ENCODE results near the gene RNF150. TPM values are rescaled to one million over a fixed set of nuclear protein-coding genes. Genes with fewer than 3 reads are reported as not detected.

The RNF150 gene
- total and polyA plus RNA-seq, 2 of the 4 experiments (the other 2 are of a cell fraction): 6.2 to 18.1 TPM

DNA sequence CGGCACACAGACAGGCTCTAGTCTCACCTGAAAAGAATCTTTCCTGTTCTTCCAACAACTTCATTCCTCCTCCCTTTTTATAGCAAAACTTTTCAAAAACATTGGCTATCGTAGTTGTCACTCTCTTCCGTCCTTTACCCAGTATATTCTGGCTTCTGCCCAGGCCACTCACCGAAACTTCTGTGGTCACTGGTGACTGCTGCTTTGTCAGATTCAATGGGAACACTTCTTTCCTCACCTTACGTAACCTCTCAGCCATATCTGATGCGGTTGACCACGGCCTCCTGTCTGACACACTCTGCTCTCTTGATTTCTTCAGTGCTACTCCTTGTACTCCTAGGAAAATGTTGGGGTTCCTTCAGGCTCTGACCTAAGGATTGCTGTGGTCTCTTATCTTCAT is 9.2 kb upstream of the RNF150 start:
- in situ Hi-C loops (cut with MboI; ENCODE audit: low sequenced_read_pairs) (loop anchor here (25.0 kb wide), 1 partner anchor 780 kb away; the partner anchor contains the start of gene SCOC), dilution Hi-C loops (cut with HindIII; ENCODE audit: low sequenced_read_pairs, unreplicated experiment) (loop anchor here (25.0 kb wide), 1 partner anchor 255 kb away; no protein-coding TSS in a partner anchor), intact Hi-C loops (cut with micrococcal nuclease) (no loop called here)
- Histone ChIP-seq H2BK120ac (ENCODE audit: low read depth, low read length) (no peak overlapping the region), H3K4me2 (ENCODE audit: low read depth, low read length) (no peak overlapping the region), H2BK5ac (ENCODE audit: low read depth, low read length, poor library complexity, severe bottlenecking) (no peak overlapping the region), H3K9me3 (ENCODE audit: control insufficient read depth, insufficient read depth, low read length) (no peaks in the 10 kb centered on the region), H2BK15ac (ENCODE audit: low read depth, low read length) (no peak overlapping the region), H3K27me3 (ENCODE audit: control insufficient read depth, insufficient read depth, low read length) (no peaks in the 10 kb centered on the region; the same call in 1 of the 2 replicates), H3K4me3 (ENCODE audit: insufficient read depth, low read depth, low read length) (no peak overlapping the region), H3K9me1 (ENCODE audit: insufficient read depth, low read length) (no peaks in the 10 kb centered on the region), H2AK5ac (ENCODE audit: low read depth, low read length) (no peak overlapping the region), H3K9ac (ENCODE audit: low read depth, low read length) (no peak overlapping the region), H4K8ac (ENCODE audit: low read depth in 2 of 2, low read length in 2 of 2) (no peak overlapping the region), H3K23ac (ENCODE audit: low read depth, low read length) (no peak overlapping the region), H3K4me1 (ENCODE audit: control insufficient read depth, insufficient read depth, low read length) (no peaks in the 10 kb centered on the region), H2AFZ (replicated peaks; ENCODE audit: low read length, poor library complexity) (no peak overlapping the region), H3K56ac (ENCODE audit: extremely low read depth, insufficient read depth, low read length) (no peak overlapping the region), H3K14ac (replicated peaks; ENCODE audit: low read depth, low read length) (no peak overlapping the region), H3K27ac (ENCODE audit: insufficient read depth, low read length) (no peak overlapping the region), H4K20me1 (ENCODE audit: insufficient read depth, low read length) (no peaks in the 10 kb centered on the region), H3K4ac (ENCODE audit: low read depth, low read length) (no peak overlapping the region), H4K91ac (ENCODE audit: insufficient read depth, low read depth, low read length) (no peak overlapping the region), H2AK9ac (replicated peaks; ENCODE audit: low read depth, low read length, poor library complexity) (no peak overlapping the region), H3K18ac (ENCODE audit: low read depth, low read length) (no peak overlapping the region), H2BK20ac (ENCODE audit: low read depth, low read length) (no peak overlapping the region), H3K79me1 (ENCODE audit: low read depth in 1 of 2, low read length in 2 of 2) (no peaks in the 10 kb centered on the region), H3K36me3 (ENCODE audit: control insufficient read depth, insufficient read depth, low read length) (no peaks in the 10 kb centered on the region), H4K5ac (ENCODE audit: low read depth, low read length) (no peak overlapping the region)
- WGBS, 2 experiments (ENCODE audit: extremely low coverage in 2 of 2, insufficient read length in 1 of 2): 88% methylated on average over 1 of the region's 7 CpGs; no CpG with 5 or more reads in 1 of the 2 experiments
- POLR2A ChIA-PET (ENCODE audit: unreplicated experiment): no interaction called here
- TF ChIP-seq SMC3 (IDR thresholded peaks at IDR 0.05; ENCODE audit: low read depth, low read length) (no peak), MXI1 (IDR thresholded peaks at IDR 0.05; ENCODE audit: borderline replicate concordance, low read depth, low read length) (no peak), MAZ (IDR thresholded peaks at IDR 0.05; ENCODE audit: borderline replicate concordance, low read depth, low read length) (no peak), BHLHE40 (IDR thresholded peaks at IDR 0.05; ENCODE audit: low read depth, low read length) (no peak), RAD21 (IDR thresholded peaks at IDR 0.05; ENCODE audit: low read length) (no peak), MAFK (IDR thresholded peaks at IDR 0.05; ENCODE audit: low read depth, low read length) (no peak), RFX5 (IDR thresholded peaks at IDR 0.05; ENCODE audit: low read depth, low read length) (no peak), NFE2L2 (IDR thresholded peaks at IDR 0.05; ENCODE audit: low read depth, low read length) (no peak), RCOR1 (IDR thresholded peaks at IDR 0.05; ENCODE audit: insufficient replicate concordance, low read length) (no peak), FOS (IDR thresholded peaks at IDR 0.05; ENCODE audit: low read depth, low read length) (no peak), CEBPB (IDR thresholded peaks at IDR 0.05; ENCODE audit: low read depth, low read length) (no peak), CHD1 (IDR thresholded peaks at IDR 0.05; ENCODE audit: low read depth, low read length) (no peak), POLR2A (IDR thresholded peaks at IDR 0.05; ENCODE audit: low read depth, low read length) (no peak)
- TF ChIP-seq, protein P1, sequence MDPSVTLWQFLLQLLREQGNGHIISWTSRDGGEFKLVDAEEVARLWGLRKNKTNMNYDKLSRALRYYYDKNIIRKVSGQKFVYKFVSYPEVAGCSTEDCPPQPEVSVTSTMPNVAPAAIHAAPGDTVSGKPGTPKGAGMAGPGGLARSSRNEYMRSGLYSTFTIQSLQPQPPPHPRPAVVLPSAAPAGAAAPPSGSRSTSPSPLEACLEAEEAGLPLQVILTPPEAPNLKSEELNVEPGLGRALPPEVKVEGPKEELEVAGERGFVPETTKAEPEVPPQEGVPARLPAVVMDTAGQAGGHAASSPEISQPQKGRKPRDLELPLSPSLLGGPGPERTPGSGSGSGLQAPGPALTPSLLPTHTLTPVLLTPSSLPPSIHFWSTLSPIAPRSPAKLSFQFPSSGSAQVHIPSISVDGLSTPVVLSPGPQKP (IDR thresholded peaks at IDR 0.05; ENCODE audit: borderline replicate concordance, low read depth, low read length): no peak
- TF ChIP-seq, protein P2, sequence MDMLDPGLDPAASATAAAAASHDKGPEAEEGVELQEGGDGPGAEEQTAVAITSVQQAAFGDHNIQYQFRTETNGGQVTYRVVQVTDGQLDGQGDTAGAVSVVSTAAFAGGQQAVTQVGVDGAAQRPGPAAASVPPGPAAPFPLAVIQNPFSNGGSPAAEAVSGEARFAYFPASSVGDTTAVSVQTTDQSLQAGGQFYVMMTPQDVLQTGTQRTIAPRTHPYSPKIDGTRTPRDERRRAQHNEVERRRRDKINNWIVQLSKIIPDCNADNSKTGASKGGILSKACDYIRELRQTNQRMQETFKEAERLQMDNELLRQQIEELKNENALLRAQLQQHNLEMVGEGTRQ (IDR thresholded peaks at IDR 0.05; ENCODE audit: low read depth, low read length): no peak
- TF ChIP-seq, protein P3, sequence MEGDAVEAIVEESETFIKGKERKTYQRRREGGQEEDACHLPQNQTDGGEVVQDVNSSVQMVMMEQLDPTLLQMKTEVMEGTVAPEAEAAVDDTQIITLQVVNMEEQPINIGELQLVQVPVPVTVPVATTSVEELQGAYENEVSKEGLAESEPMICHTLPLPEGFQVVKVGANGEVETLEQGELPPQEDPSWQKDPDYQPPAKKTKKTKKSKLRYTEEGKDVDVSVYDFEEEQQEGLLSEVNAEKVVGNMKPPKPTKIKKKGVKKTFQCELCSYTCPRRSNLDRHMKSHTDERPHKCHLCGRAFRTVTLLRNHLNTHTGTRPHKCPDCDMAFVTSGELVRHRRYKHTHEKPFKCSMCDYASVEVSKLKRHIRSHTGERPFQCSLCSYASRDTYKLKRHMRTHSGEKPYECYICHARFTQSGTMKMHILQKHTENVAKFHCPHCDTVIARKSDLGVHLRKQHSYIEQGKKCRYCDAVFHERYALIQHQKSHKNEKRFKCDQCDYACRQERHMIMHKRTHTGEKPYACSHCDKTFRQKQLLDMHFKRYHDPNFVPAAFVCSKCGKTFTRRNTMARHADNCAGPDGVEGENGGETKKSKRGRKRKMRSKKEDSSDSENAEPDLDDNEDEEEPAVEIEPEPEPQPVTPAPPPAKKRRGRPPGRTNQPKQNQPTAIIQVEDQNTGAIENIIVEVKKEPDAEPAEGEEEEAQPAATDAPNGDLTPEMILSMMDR (conservative IDR thresholded peaks at IDR 0.05; ENCODE audit: low read depth, low read length): no peak
- no TSS peak for BruUV-seq (replicated peaks)
- no peak for ATAC-seq (ENCODE audit: low read depth)
- CTCF ChIA-PET: no interaction called here
- no peak for DNase-seq
